GM20000 (cell line): ENCODE measurements around the gene NEURL1.

Source experiments
- DNase-seq: peaks from one replicate; pipeline ENCODE4 v3.0.0; 2012; ENCODE audit warnings: low spot score
- CTCF ChIP-seq: IDR thresholded peaks from 2 replicates; pipeline ENCODE4 v1.5.1; 2012; ENCODE audit warnings: mild to moderate bottlenecking, control low read depth; ENCODE audit errors: extremely low read depth, missing control alignments

Gene NEURL1

GRCh38 chr10:103640436-103641181 lies 147.1 kb downstream of the NEURL1 start:
- TF ChIP-seq CTCF: no peak
- DNase-seq: no peak

GRCh38 chr10:103641326-103641725 lies 147.8 kb downstream of the NEURL1 start:
- no peak for TF ChIP-seq CTCF
- no peak for DNase-seq
